ENCODE measurements around the gene GPAT2.
"Not testable (repeated sequence)": the region's sequence is repeated elsewhere in the genome, so short reads cannot be mapped to it uniquely, and the experiment has no call there.

The GPAT2 gene

DNA sequence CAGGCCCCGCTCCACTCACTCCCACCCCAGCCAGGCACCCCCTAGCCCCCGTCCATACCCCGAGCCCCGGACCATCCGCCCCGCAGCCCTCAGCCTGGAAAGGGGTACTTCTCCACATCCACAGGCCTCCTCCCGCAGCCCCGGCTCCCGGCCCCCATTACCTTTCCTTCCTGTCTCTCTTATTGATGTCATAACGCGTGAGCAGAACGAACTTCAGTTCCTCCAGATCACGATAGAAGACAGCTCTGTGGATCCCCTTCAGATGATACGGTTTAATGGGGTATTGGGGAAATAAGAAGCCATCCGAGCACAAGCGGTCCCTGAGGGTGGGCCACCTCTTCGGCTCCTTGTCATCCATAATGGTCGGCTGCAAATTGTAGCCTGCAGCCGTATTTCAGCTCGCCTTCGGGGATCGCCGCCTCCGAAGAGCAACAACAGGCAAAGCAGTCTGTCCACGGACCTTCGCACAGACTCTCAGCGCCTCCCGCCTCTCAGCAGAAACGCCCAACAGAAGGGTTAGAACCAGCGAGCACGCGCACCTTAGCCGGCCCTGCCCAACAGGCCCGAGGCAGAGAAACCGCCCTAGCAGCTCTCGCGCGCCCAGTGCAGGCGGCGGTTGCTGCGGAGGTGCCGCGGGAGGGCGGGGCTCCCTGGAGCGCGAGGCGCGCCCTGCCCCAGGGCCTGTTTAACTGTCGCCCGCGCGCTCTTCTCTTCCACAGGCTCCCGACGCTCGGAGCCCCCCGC lies 43.2 kb downstream of the GPAT2 start, which contains the start of gene ANKRD36C:
Gene ANKRD36C, minus strand, starts transcription at position 474 of the 744 bp plus-strand sequence. Its CDS starts 116 bp downstream, at position 358.
- TF ChIP-seq GATA3, GATA2 (IDR thresholded peaks at IDR 0.05; ENCODE audit: low read depth, low read length): not testable (repeated sequence)

Data from SH-SY5Y (cell line).